Activated B cell treated with CpG ODN at 0.5 μM for 24 hours (primary cell): ENCODE data around the gene UBE2Z. TPM values are rescaled to one million over a fixed set of nuclear protein-coding genes. Genes with fewer than 3 reads are reported as not detected.

Source experiments
- ATAC-seq: fragments of 200-7000 bp; cut with Tn5 transposase; one replicate; pipeline ENCODE4 v1.10.0; 2021; ENCODE audit warnings: low read depth, mild to moderate bottlenecking, moderate library complexity
- CTCF ChIA-PET: fragments of 350-600 bp; sonication (Branson Sonifier 250); formaldehyde crosslinking; loops from one replicate; lab custom pipeline; 2021; ENCODE audit warnings: antibody characterized with exemption; lab: Charles Lee
- POLR2A ChIA-PET: fragments of 350-600 bp; sonication (Branson Sonifier 250); formaldehyde crosslinking; loops from one replicate; lab custom pipeline; 2021; ENCODE audit warnings: antibody characterized with exemption; lab: Charles Lee
- DNase-seq: peaks from one replicate; pipeline ENCODE4 v3.0.0; 2022
- H3K27ac Mint-ChIP-seq: one replicate; pipeline ENCODE4 v1.8.0; 2020; ENCODE audit warnings: mixed read lengths
- H3K27me3 Mint-ChIP-seq: one replicate; pipeline ENCODE4 v1.8.0; 2021; ENCODE audit warnings: mixed read lengths
- H3K36me3 Mint-ChIP-seq: one replicate; pipeline ENCODE4 v1.8.0; 2021; ENCODE audit warnings: low read depth, mixed read lengths
- H3K4me1 Mint-ChIP-seq: one replicate; pipeline ENCODE4 v1.8.0; 2021; ENCODE audit warnings: mixed read lengths
- H3K4me3 Mint-ChIP-seq: one replicate; pipeline ENCODE4 v1.8.0; 2020; ENCODE audit warnings: mild to moderate bottlenecking, mixed read lengths
- H3K9me3 Mint-ChIP-seq: one replicate; pipeline ENCODE4 v1.8.0; 2020; ENCODE audit warnings: mixed read lengths
- CTCF ChIP-seq: fragments of 200-600 bp; IDR thresholded peaks from one replicate; pipeline ENCODE4 v1.8.0; 2022; ENCODE audit warnings: antibody characterized with exemption, mild to moderate bottlenecking
- intact Hi-C: fragments of 100-400 bp; cut with micrococcal nuclease; formaldehyde crosslinking; loops from one replicate; pipeline ENCODE4 v1.15.1; 2024
- total RNA-seq: library from RNA; stranded (reverse); gene quantifications from 2 replicates; pipeline ENCODE4 v1.2.3, GENCODE V29; 2022

UBE2Z gene
- total RNA-seq, 1 donor from 2014 or later, result 154 TPM

- intact Hi-C loops, result loop anchor here (5.0 kb wide), 1 partner anchor 788 kb away; the partner anchor contains the start of gene CBX1
- H3K27me3 Mint-ChIP-seq, result no peaks in the 10 kb centered on the region
Observed at GRCh38 chr17:48890086-48890485, 18.1 kb upstream of the UBE2Z start.

GRCh38 chr17:48892940-48893645 lies 15.1 kb upstream of the UBE2Z start:
- Mint-ChIP-seq H3K27me3 (no peaks in the 10 kb centered on the region), H3K9me3 (no peaks in the 10 kb centered on the region), H3K4me3 (peak overlapping the region; percentile 94), H3K27ac (peak overlapping the region; percentile 94), H3K4me1 (peaks cover 34% of the 10 kb centered on the region), H3K36me3 (peaks cover 45% of the 10 kb centered on the region)
- ChIA-PET CTCF (interaction anchor here (0.8 to 3.0 kb wide), 6 partner anchors 9 to 139 kb away, joined by 3 to 16 read pairs (median 7); no protein-coding TSS in a partner anchor), POLR2A (interaction anchor here (0.6 to 4.5 kb wide), 15 partner anchors 9 to 1242 kb away, joined by 3 to 103 read pairs (median 4); partner anchors contain the start of genes NFE2L1, SLC35B1, SNF8 and UBE2Z)
- ATAC-seq (no peak), DNase-seq (no peak)
- no peak for TF ChIP-seq CTCF
- intact Hi-C loops, result loop anchor here (1.0 to 5.0 kb wide), 6 partner anchors 15 to 845 kb away; partner anchors contain the start of genes CALCOCO2, CBX1, NFE2L1 and SNF8

More at GRCh38 chr17:48890086-48890485, 18.1 kb upstream of the UBE2Z start:
- no peak for TF ChIP-seq CTCF
- DNase-seq (no peak), ATAC-seq (no peak)
- ChIA-PET POLR2A (no interaction called here), CTCF (no interaction called here)
- Mint-ChIP-seq H3K4me3 (no peak overlapping the region), H3K27ac (no peak overlapping the region), H3K4me1 (peaks cover 34% of the 10 kb centered on the region), H3K9me3 (no peaks in the 10 kb centered on the region), H3K36me3 (peaks cover 19% of the 10 kb centered on the region)

GRCh38 chr17:48893646-48894508 lies 14.3 kb upstream of the UBE2Z start:
- ChIA-PET POLR2A (interaction anchor here (1.3 to 4.5 kb wide), 5 partner anchors 10 to 51 kb away, joined by 13 to 103 read pairs (median 42); partner anchors contain the start of genes SNF8 and UBE2Z), CTCF (interaction anchor here (1.1 to 3.0 kb wide), 5 partner anchors 10 to 79 kb away, joined by 3 to 16 read pairs (median 11); no protein-coding TSS in a partner anchor)
- H3K36me3 Mint-ChIP-seq, result peaks cover 50% of the 10 kb centered on the region
- peak overlapping the region; percentile 94 for H3K27ac Mint-ChIP-seq
- ATAC-seq (no peak), DNase-seq (no peak)
- H3K9me3 Mint-ChIP-seq, result no peaks in the 10 kb centered on the region
- intact Hi-C loops, result loop anchor here (2.0 to 5.0 kb wide), 2 partner anchors 299 to 792 kb away; partner anchors contain the start of gene CBX1
- H3K4me1 Mint-ChIP-seq, result peaks cover 34% of the 10 kb centered on the region
- H3K27me3 Mint-ChIP-seq, result no peaks in the 10 kb centered on the region
- TF ChIP-seq CTCF, result no peak
- H3K4me3 Mint-ChIP-seq, result peak overlapping the region; percentile 94

- Mint-ChIP-seq H3K4me3 (no peak overlapping the region), H3K9me3 (no peaks in the 10 kb centered on the region), H3K27me3 (no peaks in the 10 kb centered on the region), H3K36me3 (peaks cover 50% of the 10 kb centered on the region), H3K27ac (no peak overlapping the region), H3K4me1 (peaks cover 34% of the 10 kb centered on the region)
- ChIA-PET CTCF (interaction anchor here (0.9 to 2.2 kb wide), 2 partner anchors 11 to 16 kb away, joined by 5 to 11 read pairs; no protein-coding TSS in a partner anchor), POLR2A (interaction anchor here (3.3 to 4.5 kb wide), 3 partner anchors 9 to 22 kb away, joined by 33 to 103 read pairs (median 61); partner anchors contain the start of gene UBE2Z)
- TF ChIP-seq CTCF, result no peak
- ATAC-seq (no peak), DNase-seq (no peak)
- intact Hi-C loops, result loop anchor here (5.0 kb wide), 1 partner anchor 793 kb away; the partner anchor contains the start of gene CBX1
Observed at GRCh38 chr17:48894886-48895285, 13.3 kb upstream of the UBE2Z start.
